Ascending aorta (tissue), 2 donors: ENCODE data around the gene AP4M1. TPM values are rescaled to one million over a fixed set of nuclear protein-coding genes. Genes with fewer than 3 reads are reported as not detected.
"Not testable (repeated sequence)": the region's sequence is repeated elsewhere in the genome, so short reads cannot be mapped to it uniquely, and the experiment has no call there.

Source experiments
- DNase-seq, 2 donors: peaks; one replicate each; pipeline ENCODE4 v3.0.0-alpha.2; 2019; ENCODE audit warnings: low spot score in 2 of 2
- H3K27ac ChIP-seq, 2 donors: fragments of 200-600 bp; sonication (generic); one replicate each; pipeline ENCODE4 v1.5.1; 2016 to 2017; ENCODE audit warnings: mild to moderate bottlenecking in 1 of 2
- H3K27me3 ChIP-seq: fragments of 200-600 bp; sonication (generic); one replicate; pipeline ENCODE4 v1.5.1; 2017
- H3K36me3 ChIP-seq, 2 donors: fragments of 200-600 bp; sonication (generic); one replicate each; pipeline ENCODE4 v1.5.1; 2016
- H3K4me1 ChIP-seq, 2 donors: fragments of 200-600 bp; sonication (generic); one replicate each; pipeline ENCODE4 v1.5.1; 2016 to 2017; ENCODE audit warnings: mild to moderate bottlenecking in 1 of 2
- H3K4me3 ChIP-seq, 2 donors: fragments of 200-600 bp; sonication (generic); one replicate each; pipeline ENCODE4 v1.5.1; 2016 to 2017; ENCODE audit warnings: mild to moderate bottlenecking in 1 of 2
- H3K9me3 ChIP-seq, 2 donors: fragments of 200-600 bp; sonication (generic); one replicate each; pipeline ENCODE4 v1.5.1; 2016
- CTCF ChIP-seq, 3 experiments: fragments of 200-600 bp in 2 of 3; fragments of 450-650 bp in 1 of 3; sonication (generic) in 2 of 3; IDR thresholded peaks; one replicate each; pipeline ENCODE4 v1.5.1; 2016 to 2019; ENCODE audit warnings: antibody characterized with exemption in 3 of 3, mild to moderate bottlenecking in 1 of 3, moderate library complexity in 1 of 3
- intact Hi-C: fragments of 100-400 bp; cut with DNase I; formaldehyde crosslinking; loops from one replicate; pipeline ENCODE4 v1.15.1; 2023
- total RNA-seq: library from RNA; depleted of rRNA; stranded (reverse); fragments of >200 nt; gene quantifications from one replicate; pipeline ENCODE4 v1.1.0, GENCODE V29; 2016

Gene AP4M1
- total RNA-seq, 1 donor from 2014 or later: 29.6 TPM

- peaks cover 0 to 14% of the 10 kb centered on the region in 2 donors for H3K4me1 ChIP-seq
- no peaks in the 10 kb centered on the region for H3K36me3 ChIP-seq
- intact Hi-C loops: loop anchor here (10.0 kb wide), 1 partner anchor 296 kb away; the partner anchor contains the start of genes MEPCE and ZCWPW1
- no peaks in the 10 kb centered on the region for H3K27me3 ChIP-seq
- DNase-seq: no peak
- TF ChIP-seq CTCF (IDR thresholded peaks at IDR 0.05): no peak
- peak overlapping the region in 1 of 2 donors; percentile 98 for H3K27ac ChIP-seq
- H3K4me3 ChIP-seq: peak overlapping the region in 1 of 2 donors; percentile 99
- H3K9me3 ChIP-seq: no peaks in the 10 kb centered on the region
Measured at GRCh38 chr7:100128637-100128963, 27.2 kb downstream of the AP4M1 start.

- peaks cover 0 to 14% of the 10 kb centered on the region in 2 donors for H3K4me1 ChIP-seq
- not testable (repeated sequence) for H3K27me3 ChIP-seq, H3K4me3 ChIP-seq, H3K27ac ChIP-seq, H3K36me3 ChIP-seq, DNase-seq, H3K9me3 ChIP-seq
- intact Hi-C loops: loop anchor here (5.0 kb wide), 2 partner anchors 87 to 138 kb away; partner anchors contain the start of gene PVRIG
Measured at GRCh38 chr7:100130220-100130607, 28.8 kb downstream of the AP4M1 start.

- Histone ChIP-seq H3K36me3 (no peaks in the 10 kb centered on the region), H3K27ac (no peak overlapping the region), H3K9me3 (no peaks in the 10 kb centered on the region), H3K4me1 (peaks cover 0 to 13% of the 10 kb centered on the region in 2 donors), H3K27me3 (no peaks in the 10 kb centered on the region), H3K4me3 (peak overlapping the region in 1 of 2 donors; percentile 55)
- intact Hi-C loops: loop anchor here (5.0 kb wide), 2 partner anchors 86 to 139 kb away; partner anchors contain the start of gene PVRIG
- DNase-seq: peak in 1 of 2 donors; percentile 84
- TF ChIP-seq CTCF (IDR thresholded peaks at IDR 0.05): peak; percentile 75 to 89 (median 83)
Measured at GRCh38 chr7:100130608-100131453, 29.4 kb downstream of the AP4M1 start.

- Histone ChIP-seq H3K9me3 (no peaks in the 10 kb centered on the region), H3K36me3 (no peaks in the 10 kb centered on the region), H3K4me3 (no peak overlapping the region), H3K4me1 (peaks cover 0 to 8% of the 10 kb centered on the region in 2 donors), H3K27me3 (no peaks in the 10 kb centered on the region), H3K27ac (no peak overlapping the region)
- intact Hi-C loops: loop anchor here (5.0 kb wide), 2 partner anchors 85 to 140 kb away; partner anchors contain the start of gene PVRIG
- TF ChIP-seq CTCF (IDR thresholded peaks at IDR 0.05): no peak
- no peak for DNase-seq
Measured at GRCh38 chr7:100132126-100132525, 30.7 kb downstream of the AP4M1 start.

GRCh38 chr7:100132697-100133151, 31.3 kb downstream of the AP4M1 start:
- peaks cover 0 to 8% of the 10 kb centered on the region in 2 donors for H3K4me1 ChIP-seq
- no peaks in the 10 kb centered on the region for H3K27me3 ChIP-seq
- TF ChIP-seq CTCF (IDR thresholded peaks at IDR 0.05): peak; percentile 62 to 70 (median 69)
- no peak overlapping the region for H3K27ac ChIP-seq
- no peak overlapping the region for H3K4me3 ChIP-seq
- no peak for DNase-seq
- no peaks in the 10 kb centered on the region for H3K36me3 ChIP-seq
- intact Hi-C loops: loop anchor here (5.0 kb wide), 2 partner anchors 85 to 140 kb away; partner anchors contain the start of gene PVRIG
- H3K9me3 ChIP-seq: no peaks in the 10 kb centered on the region
